A549 (cell line): Measurements from ENCODE around the gene ZNF772. TPM values are rescaled to one million over a fixed set of nuclear protein-coding genes. Genes with fewer than 3 reads are reported as not detected.
A peak's percentile ranks its signal among the peaks of the same experiment; 100 is the strongest.

Source experiments
- ATAC-seq, 2 experiments: fragments of 200-7000 bp in 1 of 2; fragments of >200 bp in 1 of 2; cut with Nextera tagmentation in 1 of 2; cut with Tn5 transposase in 1 of 2; 3 replicates each; pipeline versions ENCODE4 v1.8.0 to v1.9.1; 2018 to 2020; ENCODE audit warnings: mild to moderate bottlenecking in 1 of 2, moderate library complexity in 1 of 2
- CTCF ChIA-PET: fragments of 300-600 bp; sonication (Branson Sonifier 250); formaldehyde crosslinking; extraction: SDS; loops from one replicate; lab custom pipeline; 2021; ENCODE audit warnings: antibody characterized with exemption, inconsistent platforms; lab: Yijun Ruan, JAX
- POLR2A ChIA-PET: fragments of 350-600 bp; formaldehyde crosslinking; extraction: SDS; loops from one replicate; lab custom pipeline; 2021; ENCODE audit warnings: antibody characterized with exemption, inconsistent platforms; lab: Yijun Ruan, JAX
- DNase-seq, 2 experiments: peaks; one replicate each; pipeline versions ENCODE4 v3.0.0 to v3.0.0-alpha.2; 2011 to 2016; ENCODE audit warnings: low read depth in 1 of 2, low spot score in 1 of 2
- FAIRE-seq: peaks from 2 replicates; lab custom pipeline; 2011; peaks lifted over from hg19 to GRCh38; lab: Jason Lieb, UNC
- H3K27ac ChIP-seq, 2 experiments: fragments of >200 bp; sonication (Bioruptor Twin); formaldehyde crosslinking; 3 replicates each; pipeline ENCODE4 v1.5.1; 2016 to 2017
- H3K4me1 ChIP-seq: fragments of >200 bp; sonication (Bioruptor Twin); formaldehyde crosslinking; 3 replicates; pipeline ENCODE4 v1.6.1; 2016
- H3K4me2 ChIP-seq: fragments of >200 bp; sonication (Bioruptor Twin); formaldehyde crosslinking; 3 replicates; pipeline ENCODE4 v1.6.1; 2016
- H3K4me3 ChIP-seq: fragments of >200 bp; sonication (Bioruptor Twin); formaldehyde crosslinking; 3 replicates; pipeline ENCODE4 v1.5.1; 2016
- H3K9me3 ChIP-seq: fragments of >200 bp; sonication (Bioruptor Twin); formaldehyde crosslinking; 3 replicates; pipeline ENCODE4 v1.6.1; 2016
- CHD2 ChIP-seq: fragments of 150-350 bp; IDR thresholded peaks from 2 replicates; pipeline ENCODE4 v1.6.1; 2014; ENCODE audit warnings: low read length; ENCODE audit not compliant: partially characterized antibody
- CHD4 ChIP-seq: fragments of 200-600 bp; sonication (generic); IDR thresholded peaks from 2 replicates; pipeline ENCODE4 v1.6.1; 2016; ENCODE audit warnings: antibody characterized with exemption, mild to moderate bottlenecking, borderline replicate concordance
- E2F6 ChIP-seq: IDR thresholded peaks from 2 replicates; pipeline ENCODE4 v1.6.1; 2012; ENCODE audit warnings: low read depth, borderline replicate concordance
- EHF ChIP-seq: fragments of 250-450 bp; sonication (Bioruptor Pico); IDR thresholded peaks from 2 replicates; pipeline ENCODE4 v1.5.0; 2020; ENCODE audit warnings: mild to moderate bottlenecking
- ELK1 ChIP-seq: fragments of 150-350 bp; IDR thresholded peaks from 2 replicates; pipeline ENCODE4 v1.6.1; 2014; ENCODE audit warnings: low read depth, mild to moderate bottlenecking, low read length
- ESRRA ChIP-seq: fragments of 150-350 bp; IDR thresholded peaks from 2 replicates; pipeline ENCODE4 v1.6.1; 2014; ENCODE audit warnings: mild to moderate bottlenecking, low read length, borderline replicate concordance
- HOXB5 ChIP-seq: fragments of 250-450 bp; sonication (Bioruptor Pico); IDR thresholded peaks from 2 replicates; pipeline ENCODE4 v1.5.0; 2020; ENCODE audit warnings: mild to moderate bottlenecking, moderate library complexity
- JUN ChIP-seq, 2 experiments: fragments of >200 bp; sonication (Bioruptor Twin); formaldehyde crosslinking; IDR thresholded peaks; 2 replicates in 1 of 2; 3 replicates in 1 of 2; pipeline ENCODE4 v1.6.1; 2016 to 2017
- RAD21 ChIP-seq, 2 experiments: fragments of >200 bp in 1 of 2; sonication (Bioruptor Twin) in 1 of 2; formaldehyde crosslinking in 1 of 2; IDR thresholded peaks in 1 of 2; conservative IDR thresholded peaks in 1 of 2; 2 replicates in 1 of 2; 3 replicates in 1 of 2; pipeline ENCODE4 v1.6.1; 2012 to 2018; ENCODE audit warnings: inconsistent platforms in 1 of 2
- TFCP2L1 ChIP-seq: fragments of 250-450 bp; sonication (Bioruptor Pico); IDR thresholded peaks from 2 replicates; pipeline ENCODE4 v1.5.0; 2021; ENCODE audit warnings: mild to moderate bottlenecking
- ZSCAN20 ChIP-seq: fragments of 250-450 bp; sonication (Bioruptor Pico); IDR thresholded peaks from 2 replicates; pipeline ENCODE4 v1.8.0; 2022; ENCODE audit warnings: mild to moderate bottlenecking, moderate library complexity
- WGBS: methylation state at CpG from one replicate; pipeline ENCODE4 v1.1.6; 2017; ENCODE audit errors: missing lambda C conversion rate; 5-methylcytosine and 5-hydroxymethylcytosine counted together
- polyA plus RNA-seq, 4 experiments: library from polyadenylated mRNA; depleted of rRNA in 3 of 4; stranded (reverse); fragments of >200 nt; fragmentation: RNase III in 1 of 4; extraction: RNeasy Plus Mini Kit Qiagen cat#74134 plus additional on column Dnase treatment in 1 of 4; gene quantifications; 2 replicates in 3 of 4; 3 replicates in 1 of 4; pipeline ENCODE4 v1.2.3, GENCODE V29; 2011 to 2017
- small RNA-seq, 6 experiments: library from RNA; depleted of rRNA; stranded (forward); fragments of <200 nt; gene quantifications; one replicate each; pipeline ENCODE3, GENCODE V24; 2012

Gene ZNF772
- polyA plus RNA-seq, 2 of the 4 experiments (the other 2 are of a cell fraction), result 2.0 to 3.2 TPM

DNA sequence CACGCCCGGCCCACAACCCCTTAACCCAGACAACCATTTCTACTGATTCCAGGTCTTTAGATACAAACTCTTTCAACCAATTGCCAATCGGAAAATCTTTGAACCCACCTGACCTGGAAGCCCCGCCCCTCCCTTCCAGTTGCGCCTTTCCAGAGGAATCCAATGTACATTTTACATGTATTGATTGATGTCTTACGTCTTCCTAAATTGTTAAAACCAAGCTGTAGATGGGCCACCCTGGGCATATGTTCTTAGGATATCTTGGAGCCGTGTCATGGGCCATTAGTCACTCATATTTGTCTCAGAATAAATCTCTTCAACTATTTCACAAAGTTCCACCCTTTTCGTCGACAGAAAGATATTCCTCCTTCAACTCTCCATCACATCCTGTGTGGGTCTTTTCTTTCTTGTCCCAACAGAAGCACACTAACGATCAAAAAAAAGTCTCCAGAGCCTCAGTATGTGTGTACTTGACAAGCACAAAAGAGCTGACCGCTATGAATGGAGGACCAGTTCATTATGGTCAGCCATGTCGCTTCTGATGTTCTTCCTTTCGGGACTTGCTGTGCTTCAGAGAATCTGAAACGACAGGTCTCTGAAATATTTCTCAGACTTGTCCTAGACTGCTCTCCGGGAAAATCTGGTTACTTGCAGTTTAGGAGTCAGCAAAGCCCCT, 42.8 kb downstream of the ZNF772 start:
- 46% methylated on average over 15 of the region's 15 CpGs for WGBS
- Histone ChIP-seq H3K4me1 (no peaks in the 10 kb centered on the region), H3K4me2 (peak overlapping the region; percentile 77), H3K4me3 (peak overlapping the region; percentile 85), H3K9me3 (peaks cover 79% of the 10 kb centered on the region), H3K27ac (peak overlapping the region; percentile 52 to 61)
- POLR2A ChIA-PET, result interaction anchor here (0.6 kb wide), 1 partner anchor 568 kb away, joined by 3 read pairs; the partner anchor contains the start of gene ZNF606
- FAIRE-seq (no peak), ATAC-seq (peak; percentile 13 to 25; a peak in 3 of 6 replicates), DNase-seq (no peak)
- TF ChIP-seq CHD2 (no peak), RAD21 (conservative IDR thresholded peaks at IDR 0.05 in 1 of 2, IDR thresholded peaks at IDR 0.05 in 1 of 2) (no peak), CHD4 (0 out of 2 replicates have a peak, but pooled peaks have one; percentile 29), ESRRA (no peak), TFCP2L1 (CRISPR knock-in tag) (no peak), JUN (IDR thresholded peaks at IDR 0.05) (no peak)
- CTCF ChIA-PET, result interaction anchor here (0.7 to 0.9 kb wide), 2 partner anchors 17 to 20 kb away, joined by 3 read pairs; no protein-coding TSS in a partner anchor

- Histone ChIP-seq H3K4me3 (no peak overlapping the region), H3K4me2 (no peak overlapping the region), H3K4me1 (no peaks in the 10 kb centered on the region), H3K27ac (no peak overlapping the region), H3K9me3 (peaks cover 94% of the 10 kb centered on the region)
- POLR2A ChIA-PET, result no interaction called here
- DNase-seq (no peak), FAIRE-seq (no peak), ATAC-seq (no peak)
- 65% methylated on average over 3 of the region's 3 CpGs for WGBS
- CTCF ChIA-PET, result no interaction called here
- TF ChIP-seq ZSCAN20 (CRISPR knock-in tag) (no peak), EHF (CRISPR knock-in tag) (no peak), HOXB5 (CRISPR knock-in tag) (no peak), E2F6 (no peak), TFCP2L1 (CRISPR knock-in tag) (no peak)
Measured at GRCh38 chr19:57421037-57421436, 56.3 kb downstream of the ZNF772 start.

DNA sequence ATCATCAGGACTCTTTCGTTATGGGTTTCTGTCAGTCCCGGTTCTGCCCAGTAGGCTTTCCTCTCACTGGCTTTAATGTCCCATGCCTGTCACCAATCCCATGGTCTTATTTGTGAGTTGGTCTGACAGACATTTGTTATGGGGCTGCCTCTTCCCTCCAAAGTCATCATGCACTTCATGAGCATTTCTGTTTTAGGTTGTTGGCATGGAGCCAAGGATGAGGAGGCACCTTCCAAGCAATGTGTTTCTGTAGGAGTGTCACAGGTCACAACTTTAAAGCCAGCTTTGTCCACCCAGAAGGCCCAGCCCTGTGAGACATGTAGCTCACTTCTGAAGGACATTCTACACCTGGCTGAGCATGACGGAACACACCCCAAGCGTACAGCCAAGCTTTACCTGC, 57.9 kb downstream of the ZNF772 start:
- H3K27ac ChIP-seq, result no peak overlapping the region
- H3K4me2 ChIP-seq, result no peak overlapping the region
- no peaks in the 10 kb centered on the region for H3K4me1 ChIP-seq
- ATAC-seq (no peak), DNase-seq (no peak), FAIRE-seq (no peak)
- WGBS, result 97% methylated on average over 4 of the region's 4 CpGs
- peaks cover 95% of the 10 kb centered on the region for H3K9me3 ChIP-seq
- ChIA-PET CTCF (no interaction called here), POLR2A (no interaction called here)
- H3K4me3 ChIP-seq, result no peak overlapping the region
- no peak for TF ChIP-seq ELK1

Small RNA genes within 50 kb of the gene (small RNA-seq; reads per million reads assigned to genes)
- 0 reads per million in 6 experiments for gene VN1R107P

Other genes starting within 250 kb of the ZNF772 start
- 0.83 and 0.96 TPM in 2 replicates for gene AURKC, start 246.5 kb downstream of the ZNF772 start, polyA plus RNA-seq (2011; rRNA removed)
- gene AURKC, start 246.5 kb downstream of the ZNF772 start, polyA plus RNA-seq (2017; fragmentation: RNase III; extraction: RNeasy Plus Mini Kit Qiagen cat#74134 plus additional on column Dnase treatment), result 0.27 to 0.43 TPM (median 0.34 TPM) in 3 replicates
- gene ZNF805, start 236.9 kb downstream of the ZNF772 start, polyA plus RNA-seq (2011; rRNA removed), result 5.6 and 6.6 TPM in 2 replicates
- gene ZNF805, start 236.9 kb downstream of the ZNF772 start, polyA plus RNA-seq (2017; fragmentation: RNase III; extraction: RNeasy Plus Mini Kit Qiagen cat#74134 plus additional on column Dnase treatment), result 1.1 to 1.5 TPM (median 1.5 TPM) in 3 replicates
- 16.1 and 23.4 TPM in 2 replicates for gene ZNF460, start 197.1 kb downstream of the ZNF772 start, polyA plus RNA-seq (2011; rRNA removed)
- 0.50 to 0.63 TPM (median 0.58 TPM) in 3 replicates for gene ZNF460, start 197.1 kb downstream of the ZNF772 start, polyA plus RNA-seq (2017; fragmentation: RNase III; extraction: RNeasy Plus Mini Kit Qiagen cat#74134 plus additional on column Dnase treatment)
- 3.9 and 4.4 TPM in 2 replicates for gene ZNF543, start 157.1 kb downstream of the ZNF772 start, polyA plus RNA-seq (2011; rRNA removed)
- 1.4 to 1.5 TPM (median 1.4 TPM) in 3 replicates for gene ZNF543, start 157.1 kb downstream of the ZNF772 start, polyA plus RNA-seq (2017; fragmentation: RNase III; extraction: RNeasy Plus Mini Kit Qiagen cat#74134 plus additional on column Dnase treatment)
- 4.8 and 5.5 TPM in 2 replicates for gene ZNF304, start 126.3 kb downstream of the ZNF772 start, polyA plus RNA-seq (2011; rRNA removed)
- gene ZNF304, start 126.3 kb downstream of the ZNF772 start, polyA plus RNA-seq (2017; fragmentation: RNase III; extraction: RNeasy Plus Mini Kit Qiagen cat#74134 plus additional on column Dnase treatment), result 2.1 to 2.3 TPM (median 2.3 TPM) in 3 replicates
- 25.1 and 27.8 TPM in 2 replicates for gene TRAPPC2B, start 114.0 kb downstream of the ZNF772 start, polyA plus RNA-seq (2011; rRNA removed)
- gene TRAPPC2B, start 114.0 kb downstream of the ZNF772 start, polyA plus RNA-seq (2017; fragmentation: RNase III; extraction: RNeasy Plus Mini Kit Qiagen cat#74134 plus additional on column Dnase treatment), result 12.2 to 15.7 TPM (median 14.5 TPM) in 3 replicates
- gene ZNF547, start 114.0 kb downstream of the ZNF772 start, polyA plus RNA-seq (2011; rRNA removed), result 2.9 TPM in 2 replicates
- 1.7 to 2.1 TPM (median 2.0 TPM) in 3 replicates for gene ZNF547, start 114.0 kb downstream of the ZNF772 start, polyA plus RNA-seq (2017; fragmentation: RNase III; extraction: RNeasy Plus Mini Kit Qiagen cat#74134 plus additional on column Dnase treatment)
- gene ZNF548, start 87.7 kb downstream of the ZNF772 start, polyA plus RNA-seq (2011; rRNA removed), result 9.6 and 11.3 TPM in 2 replicates
- 6.4 to 8.4 TPM (median 7.4 TPM) in 3 replicates for gene ZNF548, start 87.7 kb downstream of the ZNF772 start, polyA plus RNA-seq (2017; fragmentation: RNase III; extraction: RNeasy Plus Mini Kit Qiagen cat#74134 plus additional on column Dnase treatment)
- gene ZNF17, start 66.4 kb downstream of the ZNF772 start, polyA plus RNA-seq (2011; rRNA removed), result 6.4 and 6.8 TPM in 2 replicates
- gene ZNF17, start 66.4 kb downstream of the ZNF772 start, polyA plus RNA-seq (2017; fragmentation: RNase III; extraction: RNeasy Plus Mini Kit Qiagen cat#74134 plus additional on column Dnase treatment), result 3.8 to 4.1 TPM (median 4.0 TPM) in 3 replicates
- gene ZNF749, start 42.2 kb downstream of the ZNF772 start, polyA plus RNA-seq (2011; rRNA removed), result 25.2 and 30.9 TPM in 2 replicates
- gene ZNF749, start 42.2 kb downstream of the ZNF772 start, polyA plus RNA-seq (2017; fragmentation: RNase III; extraction: RNeasy Plus Mini Kit Qiagen cat#74134 plus additional on column Dnase treatment), result 11.7 to 12.6 TPM (median 12.4 TPM) in 3 replicates
- 0.19 and 0.30 TPM in 2 replicates for gene VN1R1, start 20.4 kb downstream of the ZNF772 start, polyA plus RNA-seq (2011; rRNA removed)
- 0.04 to 0.16 TPM (median 0.05 TPM) in 3 replicates for gene VN1R1, start 20.4 kb downstream of the ZNF772 start, polyA plus RNA-seq (2017; fragmentation: RNase III; extraction: RNeasy Plus Mini Kit Qiagen cat#74134 plus additional on column Dnase treatment)
- 11.8 and 12.1 TPM in 2 replicates for gene ZNF419, start 10.2 kb upstream of the ZNF772 start, polyA plus RNA-seq (2011; rRNA removed)
- 8.0 to 9.0 TPM (median 8.2 TPM) in 3 replicates for gene ZNF419, start 10.2 kb upstream of the ZNF772 start, polyA plus RNA-seq (2017; fragmentation: RNase III; extraction: RNeasy Plus Mini Kit Qiagen cat#74134 plus additional on column Dnase treatment)
- 8.4 and 9.2 TPM in 2 replicates for gene ZNF773, start 22.4 kb upstream of the ZNF772 start, polyA plus RNA-seq (2011; rRNA removed)
- 6.0 to 6.4 TPM (median 6.1 TPM) in 3 replicates for gene ZNF773, start 22.4 kb upstream of the ZNF772 start, polyA plus RNA-seq (2017; fragmentation: RNase III; extraction: RNeasy Plus Mini Kit Qiagen cat#74134 plus additional on column Dnase treatment)
- gene ZNF549, start 49.8 kb upstream of the ZNF772 start, polyA plus RNA-seq (2011; rRNA removed), result 3.7 and 3.9 TPM in 2 replicates
- gene ZNF549, start 49.8 kb upstream of the ZNF772 start, polyA plus RNA-seq (2017; fragmentation: RNase III; extraction: RNeasy Plus Mini Kit Qiagen cat#74134 plus additional on column Dnase treatment), result 1.7 to 1.8 TPM (median 1.8 TPM) in 3 replicates
- 8.7 and 9.2 TPM in 2 replicates for gene ZNF550, start 82.3 kb upstream of the ZNF772 start, polyA plus RNA-seq (2011; rRNA removed)
- gene ZNF550, start 82.3 kb upstream of the ZNF772 start, polyA plus RNA-seq (2017; fragmentation: RNase III; extraction: RNeasy Plus Mini Kit Qiagen cat#74134 plus additional on column Dnase treatment), result 4.7 to 5.3 TPM (median 5.2 TPM) in 3 replicates
- gene ZNF416, start 101.3 kb upstream of the ZNF772 start, polyA plus RNA-seq (2011; rRNA removed), result 4.7 and 4.8 TPM in 2 replicates
- gene ZNF416, start 101.3 kb upstream of the ZNF772 start, polyA plus RNA-seq (2017; fragmentation: RNase III; extraction: RNeasy Plus Mini Kit Qiagen cat#74134 plus additional on column Dnase treatment), result 2.8 to 3.5 TPM (median 2.9 TPM) in 3 replicates
- gene ZIK1, start 106.6 kb upstream of the ZNF772 start, polyA plus RNA-seq (2011; rRNA removed), result not detected in 2 replicates
- gene ZIK1, start 106.6 kb upstream of the ZNF772 start, polyA plus RNA-seq (2017; fragmentation: RNase III; extraction: RNeasy Plus Mini Kit Qiagen cat#74134 plus additional on column Dnase treatment), result 0.03 TPM in 1 of 3 replicates, not detected in the others
- gene ZNF530, start 122.3 kb upstream of the ZNF772 start, polyA plus RNA-seq (2011; rRNA removed), result 4.9 and 5.9 TPM in 2 replicates
- gene ZNF530, start 122.3 kb upstream of the ZNF772 start, polyA plus RNA-seq (2017; fragmentation: RNase III; extraction: RNeasy Plus Mini Kit Qiagen cat#74134 plus additional on column Dnase treatment), result 4.9 to 6.3 TPM (median 6.3 TPM) in 3 replicates
- 9.2 and 10.1 TPM in 2 replicates for gene ZNF134, start 136.7 kb upstream of the ZNF772 start, polyA plus RNA-seq (2011; rRNA removed)
- gene ZNF134, start 136.7 kb upstream of the ZNF772 start, polyA plus RNA-seq (2017; fragmentation: RNase III; extraction: RNeasy Plus Mini Kit Qiagen cat#74134 plus additional on column Dnase treatment), result 8.3 to 9.2 TPM (median 9.1 TPM) in 3 replicates
- 11.6 and 15.8 TPM in 2 replicates for gene ZNF211, start 155.6 kb upstream of the ZNF772 start, polyA plus RNA-seq (2011; rRNA removed)
- 6.9 to 7.7 TPM (median 7.5 TPM) in 3 replicates for gene ZNF211, start 155.6 kb upstream of the ZNF772 start, polyA plus RNA-seq (2017; fragmentation: RNase III; extraction: RNeasy Plus Mini Kit Qiagen cat#74134 plus additional on column Dnase treatment)
- gene ZSCAN4, start 191.4 kb upstream of the ZNF772 start, polyA plus RNA-seq (2011; rRNA removed), result 0.04 TPM in 1 of 2 replicates, not detected in the other
- not detected in 3 replicates for gene ZSCAN4, start 191.4 kb upstream of the ZNF772 start, polyA plus RNA-seq (2017; fragmentation: RNase III; extraction: RNeasy Plus Mini Kit Qiagen cat#74134 plus additional on column Dnase treatment)
- 8.2 and 8.4 TPM in 2 replicates for gene ZNF551, start 204.4 kb upstream of the ZNF772 start, polyA plus RNA-seq (2011; rRNA removed)
- 4.2 to 6.0 TPM (median 4.3 TPM) in 3 replicates for gene ZNF551, start 204.4 kb upstream of the ZNF772 start, polyA plus RNA-seq (2017; fragmentation: RNase III; extraction: RNeasy Plus Mini Kit Qiagen cat#74134 plus additional on column Dnase treatment)
- gene ZNF154, start 231.6 kb upstream of the ZNF772 start, polyA plus RNA-seq (2011; rRNA removed), result not detected in 2 replicates
- not detected in 3 replicates for gene ZNF154, start 231.6 kb upstream of the ZNF772 start, polyA plus RNA-seq (2017; fragmentation: RNase III; extraction: RNeasy Plus Mini Kit Qiagen cat#74134 plus additional on column Dnase treatment)